GM19395 (cell line): Measurements from ENCODE around the gene PSPN.
"Not testable (repeated sequence)": the region's sequence is repeated elsewhere in the genome, so short reads cannot be mapped to it uniquely, and the experiment has no call there.

Experiments used
- ATAC-seq: cut with Tn5 transposase; IDR thresholded peaks from one replicate; pipeline ENCODE4 v1.9.1; 2021; ENCODE audit warnings: mild to moderate bottlenecking, moderate library complexity; ENCODE audit not compliant: unreplicated experiment

Gene PSPN

DNA sequence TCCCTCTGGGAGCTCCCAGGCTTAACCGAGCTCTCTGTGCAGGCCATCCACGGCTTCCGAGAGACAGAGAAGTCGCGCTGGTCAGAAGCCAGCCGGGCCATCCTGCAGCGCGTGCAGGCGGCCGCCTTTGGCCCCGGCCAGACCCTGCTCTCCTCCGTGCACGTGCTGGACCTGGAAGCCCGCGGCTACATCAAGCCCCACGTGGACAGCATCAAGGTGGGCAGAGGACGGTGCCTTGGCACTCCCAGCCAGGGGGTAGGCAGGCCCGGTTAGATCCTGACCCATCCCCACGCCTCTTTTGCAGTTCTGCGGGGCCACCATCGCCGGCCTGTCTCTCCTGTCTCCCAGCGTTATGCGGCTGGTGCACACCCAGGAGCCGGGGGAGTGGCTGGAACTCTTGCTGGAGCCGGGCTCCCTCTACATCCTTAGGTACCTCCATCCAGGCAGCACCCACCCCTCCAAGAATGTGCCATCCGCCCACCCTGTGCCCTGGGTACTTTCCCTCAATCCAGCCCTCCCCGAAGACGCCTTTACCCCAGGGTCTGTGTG is 1.5 kb downstream of the PSPN start:
- no peak for ATAC-seq

DNA sequence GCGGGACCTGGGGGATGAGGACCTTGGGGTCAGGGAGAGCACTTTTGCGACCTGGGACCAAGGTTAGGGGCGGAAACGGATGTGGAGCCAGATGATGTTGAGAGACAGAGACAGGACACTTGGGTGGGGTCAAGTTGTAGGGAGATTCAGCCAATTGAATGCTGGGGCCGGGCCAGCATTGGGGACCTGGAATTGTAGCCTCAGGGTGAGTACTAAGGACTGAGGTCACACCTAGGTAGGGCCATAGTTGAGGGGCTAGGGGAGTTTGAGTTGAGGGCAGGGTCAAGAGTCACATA is 2.0 kb downstream of the PSPN start:
- ATAC-seq = no peak

DNA sequence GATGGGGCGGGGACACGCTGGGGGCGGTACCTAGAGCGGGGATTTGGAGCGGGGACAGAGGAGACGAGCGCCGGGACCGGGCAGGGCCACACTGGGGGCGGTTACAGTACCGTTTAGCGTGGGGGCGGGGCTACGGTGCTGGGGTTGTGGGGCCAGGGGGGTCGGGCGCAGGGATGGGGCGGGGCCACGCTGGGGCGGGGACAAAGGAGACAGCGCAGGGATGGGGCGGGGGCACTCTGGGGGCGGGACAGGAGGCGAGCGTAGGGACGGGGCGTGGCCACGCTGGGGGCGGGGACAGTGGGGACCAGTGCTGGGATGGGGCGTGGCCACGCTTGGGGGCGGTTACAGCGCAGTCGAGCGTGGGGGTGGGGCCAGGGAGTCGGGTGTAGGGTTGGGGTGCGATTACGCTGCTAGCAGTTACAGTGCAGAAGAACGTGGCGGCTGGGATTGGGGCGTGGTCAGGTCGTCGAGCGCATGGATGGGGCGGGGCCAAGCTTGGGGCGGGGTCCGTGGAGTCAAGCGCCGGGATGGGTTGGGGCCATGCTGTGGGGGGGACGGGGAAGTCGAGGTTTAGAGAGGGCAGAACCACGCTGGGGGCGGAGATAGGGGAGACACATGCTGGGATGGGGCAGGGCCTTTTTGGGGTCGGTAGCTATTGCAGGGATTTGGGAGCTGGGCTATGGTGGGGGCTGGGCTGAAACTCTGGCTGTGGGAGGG is 2.5 kb downstream of the PSPN start:
- ATAC-seq = peak; percentile 51

DNA sequence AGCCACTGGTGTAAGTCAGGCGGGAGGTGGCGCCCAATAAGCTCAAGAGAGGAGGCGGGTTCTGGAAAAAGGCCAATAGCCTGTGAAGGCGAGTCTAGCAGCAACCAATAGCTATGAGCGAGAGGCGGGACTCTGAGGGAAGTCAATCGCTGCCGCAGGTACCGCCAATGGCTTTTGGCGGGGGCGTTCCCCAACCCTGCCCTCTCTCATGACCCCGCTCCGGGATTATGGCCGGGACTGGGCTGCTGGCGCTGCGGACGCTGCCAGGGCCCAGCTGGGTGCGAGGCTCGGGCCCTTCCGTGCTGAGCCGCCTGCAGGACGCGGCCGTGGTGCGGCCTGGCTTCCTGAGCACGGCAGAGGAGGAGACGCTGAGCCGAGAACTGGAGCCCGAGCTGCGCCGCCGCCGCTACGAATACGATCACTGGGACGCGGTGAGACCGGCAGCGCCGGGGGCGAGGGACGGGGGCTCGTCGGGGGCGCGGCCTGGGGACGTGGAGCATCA is 3.1 kb downstream of the PSPN start, which contains the start of gene ALKBH7:
Gene ALKBH7, plus strand, starts transcription at position 201 of the 502 bp plus-strand sequence. Its CDS starts 27 bp downstream, at position 228.
- peak; percentile 85 for ATAC-seq

DNA sequence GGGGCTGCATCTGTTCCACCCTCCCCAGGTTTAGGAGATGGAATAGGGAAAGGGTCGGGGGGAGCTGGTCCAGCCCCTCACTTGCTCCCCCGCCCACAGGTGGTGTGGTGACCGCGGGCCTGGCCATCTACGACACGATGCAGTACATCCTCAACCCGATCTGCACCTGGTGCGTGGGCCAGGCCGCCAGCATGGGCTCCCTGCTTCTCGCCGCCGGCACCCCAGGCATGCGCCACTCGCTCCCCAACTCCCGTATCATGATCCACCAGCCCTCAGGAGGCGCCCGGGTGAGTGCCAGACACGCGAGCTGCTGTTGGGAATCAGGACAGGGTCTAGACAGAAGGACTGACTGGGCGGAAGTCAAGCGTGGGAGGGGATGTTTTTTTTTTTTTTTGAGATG is 11.4 kb downstream of the PSPN start:
- ATAC-seq = no peak

DNA sequence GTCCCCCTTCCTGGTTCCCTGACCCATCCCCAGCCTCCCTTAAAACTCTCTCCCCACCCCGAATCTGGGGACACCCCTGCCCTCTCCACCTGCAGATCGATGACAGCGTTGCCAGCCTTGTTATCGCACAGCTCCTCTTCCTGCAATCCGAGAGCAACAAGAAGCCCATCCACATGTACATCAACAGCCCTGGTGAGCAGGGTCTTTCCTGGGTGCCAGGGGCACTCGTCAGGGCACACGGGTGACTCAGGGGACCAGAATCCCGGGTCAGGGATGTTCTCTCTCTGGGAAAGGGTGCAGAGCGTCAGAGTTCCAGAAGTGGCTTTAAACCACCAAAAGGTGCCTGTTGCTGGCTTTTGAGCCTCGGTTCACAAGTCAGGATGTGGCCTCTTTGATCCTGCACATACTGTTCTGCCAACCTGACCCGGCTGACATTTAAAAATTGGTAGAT is 13.4 kb downstream of the PSPN start:
- ATAC-seq = no peak

DNA sequence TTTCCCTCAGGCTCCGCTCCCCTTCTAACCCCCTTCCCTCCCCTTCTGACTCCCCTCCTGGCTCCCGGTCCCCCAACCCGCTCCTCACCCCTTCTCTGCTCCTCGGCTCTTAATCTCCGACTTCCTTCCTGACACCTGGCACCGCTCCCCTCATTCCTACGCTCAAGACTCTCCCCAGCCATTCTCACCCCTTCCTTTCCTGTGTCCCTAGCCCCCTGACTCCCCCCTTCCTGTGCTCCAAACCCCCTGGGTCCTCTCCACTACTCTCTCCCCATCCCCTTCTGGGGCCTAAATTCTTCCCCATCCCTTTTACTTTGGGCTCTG is 13.7 kb downstream of the PSPN start:
- no peak for ATAC-seq

DNA sequence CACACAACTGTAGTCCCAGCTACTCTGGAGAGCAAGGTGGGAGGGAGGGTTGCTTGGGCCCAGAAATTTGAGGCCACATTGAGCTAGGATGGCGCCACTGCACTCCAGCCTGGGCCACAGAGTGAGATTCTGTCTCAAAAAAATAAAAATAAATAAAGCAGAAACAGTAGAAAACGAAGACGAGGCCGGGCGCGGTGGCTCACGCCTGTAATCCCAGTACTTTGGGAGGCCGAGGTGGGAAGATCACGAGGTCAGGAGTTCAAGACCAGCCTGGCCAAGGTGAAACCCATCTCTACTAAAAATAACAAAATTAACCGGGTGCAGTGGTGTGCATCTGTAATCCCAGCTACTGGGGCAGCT is 14.9 kb downstream of the PSPN start:
- not testable (repeated sequence) for ATAC-seq

DNA sequence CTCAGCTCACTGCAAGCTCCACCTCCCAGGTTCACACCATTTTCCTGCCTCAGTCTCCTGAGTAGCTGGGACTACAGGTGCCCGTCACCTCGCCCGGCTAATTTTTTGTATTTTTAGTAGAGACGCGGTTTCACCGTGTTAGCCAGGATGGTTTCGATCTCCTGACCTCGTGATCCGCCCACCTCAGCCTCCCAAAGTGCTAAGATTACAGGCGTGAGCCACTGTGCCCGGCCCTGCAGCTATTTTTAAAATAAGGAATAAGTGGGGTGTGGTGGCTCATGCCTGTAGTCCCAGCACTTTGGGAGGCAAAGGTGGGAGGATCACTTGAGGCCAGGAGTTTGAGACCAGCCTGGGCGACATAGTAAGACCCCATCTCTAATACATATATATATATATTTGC is 15.3 kb downstream of the PSPN start:
- not testable (repeated sequence) for ATAC-seq

DNA sequence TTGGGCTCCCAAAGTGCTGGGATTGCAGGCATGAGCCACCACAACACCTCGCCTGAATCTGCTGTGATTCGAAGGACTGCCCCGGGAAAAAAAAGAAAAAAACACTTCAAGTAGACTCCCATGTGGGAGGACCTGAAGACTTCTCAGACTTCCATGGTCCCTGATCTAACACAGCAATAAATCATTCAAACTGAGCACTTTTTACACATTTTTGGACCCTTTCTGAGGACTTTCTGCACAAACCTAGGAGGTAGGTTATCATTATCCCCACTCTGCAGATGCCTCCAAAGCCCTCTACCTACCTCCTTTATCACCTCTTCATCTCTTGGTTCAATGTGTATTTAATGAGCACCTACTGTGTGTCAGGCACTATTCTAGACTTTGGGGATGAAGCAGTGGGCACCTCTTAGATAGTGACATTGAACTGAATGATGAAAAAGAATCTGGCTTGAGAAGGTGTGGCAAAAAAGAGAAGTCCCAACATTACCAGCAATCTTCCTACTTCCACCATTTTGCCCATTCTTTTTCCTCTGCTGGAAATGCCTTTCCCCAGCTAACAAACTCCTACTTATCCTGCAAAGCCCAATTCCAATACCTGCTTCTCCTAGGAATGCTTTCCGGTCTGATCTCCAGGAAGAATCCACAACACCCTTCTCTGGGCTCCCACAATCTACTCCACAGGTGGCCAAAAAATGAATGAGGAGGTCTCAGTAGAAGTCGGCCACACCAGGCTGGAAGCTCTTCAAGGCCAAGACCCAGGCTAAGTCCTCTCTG is 16.0 kb downstream of the PSPN start:
- no peak for ATAC-seq

DNA sequence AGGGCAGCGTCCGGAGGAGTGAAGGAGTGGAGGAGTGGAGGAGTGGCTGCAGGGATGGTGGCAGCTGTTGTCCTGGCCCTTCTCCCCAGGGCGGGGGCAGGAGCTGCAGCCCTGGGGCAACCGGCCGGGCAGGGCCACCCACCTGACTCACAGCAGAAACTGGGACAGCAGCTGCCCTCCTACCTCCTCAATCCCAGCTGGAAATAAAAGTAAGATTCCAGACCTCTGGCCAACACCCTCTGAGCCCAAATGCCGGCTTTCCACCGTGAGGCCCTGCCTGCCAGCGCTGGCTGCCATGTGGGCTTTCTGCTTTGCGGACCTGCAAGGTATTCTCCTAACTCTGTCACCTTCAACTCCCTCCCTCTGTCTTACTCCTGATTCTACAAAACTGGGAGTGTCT is 17.7 kb downstream of the PSPN start:
- ATAC-seq = no peak

DNA sequence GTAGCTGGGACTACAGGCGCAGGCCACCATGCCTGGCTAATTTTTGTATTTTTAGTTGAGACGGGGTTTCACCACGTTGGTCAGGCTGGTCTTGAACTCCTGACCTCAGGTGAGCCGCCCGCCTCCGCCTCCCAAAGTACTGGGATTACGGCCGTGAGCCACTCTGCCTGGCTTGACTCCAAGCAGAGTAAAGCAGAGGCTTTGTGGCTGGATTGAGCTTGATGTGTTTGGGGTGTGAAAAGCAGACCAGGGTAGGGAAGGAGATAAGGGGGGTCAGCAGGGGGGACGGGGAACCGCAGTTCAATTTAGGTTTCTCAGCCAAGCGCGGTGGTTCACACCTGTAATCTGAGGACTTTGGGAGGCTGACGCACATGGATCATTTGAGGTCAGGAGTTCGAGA is 18.6 kb downstream of the PSPN start:
- ATAC-seq = no peak

DNA sequence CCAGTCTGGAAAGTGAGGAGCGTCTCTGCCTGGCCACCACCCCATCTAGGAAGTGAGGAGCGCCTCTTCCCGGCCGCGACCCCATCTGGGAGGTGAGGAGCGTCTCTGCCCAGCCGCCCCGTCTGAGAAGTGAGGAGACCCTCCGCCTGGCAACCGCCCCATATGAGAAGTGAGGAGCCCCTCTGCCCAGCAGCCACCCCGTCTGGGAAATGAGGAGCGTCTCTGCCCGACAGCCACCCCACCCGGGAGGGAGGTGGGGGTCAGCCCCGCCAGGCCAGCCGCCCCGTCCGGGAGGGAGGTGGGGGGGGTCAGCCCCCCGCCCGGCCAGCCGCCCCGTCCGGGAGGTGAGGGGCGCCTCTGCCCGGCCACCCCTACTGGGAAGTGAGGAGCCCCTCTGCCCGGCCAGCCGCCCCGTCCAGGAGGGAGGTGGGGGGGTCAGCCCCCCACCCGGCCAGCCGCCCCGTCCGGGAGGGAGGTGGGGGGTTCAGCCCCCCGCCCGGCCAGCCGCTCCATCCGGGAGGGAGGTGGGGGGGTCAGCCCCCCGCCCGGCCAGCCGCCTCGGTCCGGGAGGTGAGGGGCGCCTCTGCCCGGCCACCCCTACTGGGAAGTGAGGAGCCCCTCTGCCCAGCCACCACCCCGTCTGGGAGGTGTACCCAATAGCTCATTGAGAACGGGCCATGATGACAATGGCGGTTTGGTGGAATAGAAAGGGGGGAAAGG is 20.3 kb downstream of the PSPN start:
- not testable (repeated sequence) for ATAC-seq

DNA sequence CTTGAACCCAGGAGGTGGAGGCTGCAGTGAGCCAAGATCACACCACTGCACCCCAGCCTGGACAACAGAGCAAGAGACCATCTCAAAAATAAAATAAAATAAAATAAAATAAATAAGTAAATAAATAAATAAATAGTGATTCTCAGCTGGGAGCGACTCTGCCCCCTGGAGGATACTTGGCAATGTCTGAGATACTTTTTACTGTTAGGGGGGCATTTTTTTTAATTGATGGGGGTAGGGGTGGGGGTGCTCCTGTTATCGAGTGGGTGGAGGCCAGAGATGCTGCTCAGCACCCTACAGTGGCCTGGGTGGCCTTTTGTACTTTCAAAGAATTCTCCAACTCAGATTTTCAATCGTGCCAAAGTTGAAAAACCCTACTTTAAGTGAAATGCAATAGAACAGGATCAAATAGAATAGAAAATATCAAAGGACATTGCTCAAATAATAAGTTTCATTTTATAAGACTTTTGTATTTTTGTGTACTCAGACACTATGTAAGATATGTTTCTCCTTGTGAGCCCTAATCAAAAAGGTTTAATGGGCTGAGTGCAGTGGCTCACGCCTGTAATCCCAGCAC is 21.5 kb downstream of the PSPN start:
- no peak for ATAC-seq

DNA sequence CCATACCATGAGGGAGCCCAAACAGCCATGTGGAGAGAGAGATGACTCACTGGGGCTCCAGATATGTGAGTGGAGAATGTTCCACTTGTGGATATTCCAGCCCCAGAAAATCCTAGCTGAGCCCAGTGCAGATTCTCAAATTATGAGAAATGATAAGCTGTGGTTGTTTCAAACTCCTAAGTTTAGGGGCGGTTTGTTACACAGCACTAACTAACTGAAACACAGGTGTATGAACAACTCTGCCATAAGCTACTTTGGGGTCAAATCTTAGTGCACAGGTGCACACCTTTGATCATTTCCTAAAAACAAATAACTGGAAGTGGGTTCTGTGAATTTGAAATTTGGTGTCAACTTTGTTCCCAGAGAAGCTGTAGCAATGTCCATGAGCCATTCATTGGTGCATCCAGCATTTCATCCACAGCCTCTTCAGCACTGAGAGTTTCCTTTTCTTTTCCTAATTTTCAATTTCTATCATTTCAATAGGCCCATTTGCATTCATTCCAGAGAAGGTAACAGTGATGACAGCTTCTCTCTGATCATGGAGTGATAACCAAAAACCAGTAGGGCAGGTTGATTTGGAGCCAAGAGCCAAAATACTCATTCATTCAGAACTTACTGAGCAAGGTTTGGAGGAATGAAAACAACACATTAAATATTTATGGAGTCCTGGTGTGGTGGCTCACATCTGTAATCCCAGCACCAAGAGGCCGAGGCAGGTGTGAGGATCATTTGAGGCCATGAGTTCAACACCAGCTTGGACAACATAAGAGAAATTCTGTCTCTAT is 23.2 kb downstream of the PSPN start:
- ATAC-seq = no peak

DNA sequence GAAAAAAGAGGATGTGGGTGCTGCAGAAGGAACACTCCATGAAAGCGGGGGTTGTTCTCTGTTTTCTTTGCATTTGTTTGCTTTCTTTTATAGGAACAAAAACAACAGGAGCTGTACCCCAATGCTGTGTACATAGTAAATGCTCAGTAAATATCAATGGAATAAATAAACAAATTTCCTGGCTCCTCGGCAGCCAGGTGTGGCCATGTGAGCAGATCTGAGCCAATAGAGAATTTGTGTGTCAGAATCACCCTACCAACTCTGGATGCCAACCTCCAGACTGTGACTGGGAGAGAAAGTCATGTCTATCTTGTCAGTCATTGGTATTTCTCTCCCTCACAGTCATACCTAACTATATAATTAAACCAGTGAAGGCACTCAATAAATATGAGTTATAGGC is 25.0 kb downstream of the PSPN start:
- no peak for ATAC-seq

DNA sequence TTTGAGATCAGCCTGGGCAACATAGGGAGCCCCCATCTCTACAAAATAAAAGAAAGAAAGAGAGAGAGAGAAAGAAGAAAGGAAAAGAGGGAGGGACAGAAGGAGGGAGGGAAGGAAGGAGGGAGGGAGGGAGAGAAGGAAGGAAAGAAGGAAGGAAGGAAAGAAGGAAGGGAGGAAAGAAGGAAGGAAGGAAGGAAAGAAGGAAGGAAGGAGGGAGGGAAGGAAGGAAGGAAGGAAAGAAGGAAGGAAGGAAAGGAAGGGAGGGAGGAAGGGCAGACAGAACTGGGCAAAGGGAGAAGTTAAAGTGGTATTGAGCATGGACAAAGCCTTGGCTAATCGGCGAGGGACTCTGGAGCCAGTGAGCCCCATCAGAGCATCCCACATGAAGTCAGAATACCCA is 26.5 kb downstream of the PSPN start:
- not testable (repeated sequence) for ATAC-seq

DNA sequence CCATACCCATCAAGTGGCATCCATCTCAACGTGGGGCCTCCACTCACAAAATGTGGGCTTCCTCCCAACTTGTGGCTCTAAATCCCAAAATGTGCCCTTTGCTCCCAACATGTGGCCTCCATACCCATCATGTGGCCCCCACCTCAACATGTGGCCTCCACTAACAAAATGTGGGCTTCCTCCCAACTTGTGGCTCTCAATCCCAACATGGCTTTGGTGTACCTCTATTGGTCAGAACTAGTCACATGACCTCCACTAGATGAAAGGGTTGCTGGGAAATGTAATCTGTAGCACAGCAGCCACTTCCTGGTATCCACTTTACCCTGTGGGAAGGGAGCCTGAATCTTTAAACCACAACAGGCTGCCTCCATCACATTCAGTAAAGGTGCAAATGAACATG is 32.3 kb downstream of the PSPN start:
- ATAC-seq = no peak

DNA sequence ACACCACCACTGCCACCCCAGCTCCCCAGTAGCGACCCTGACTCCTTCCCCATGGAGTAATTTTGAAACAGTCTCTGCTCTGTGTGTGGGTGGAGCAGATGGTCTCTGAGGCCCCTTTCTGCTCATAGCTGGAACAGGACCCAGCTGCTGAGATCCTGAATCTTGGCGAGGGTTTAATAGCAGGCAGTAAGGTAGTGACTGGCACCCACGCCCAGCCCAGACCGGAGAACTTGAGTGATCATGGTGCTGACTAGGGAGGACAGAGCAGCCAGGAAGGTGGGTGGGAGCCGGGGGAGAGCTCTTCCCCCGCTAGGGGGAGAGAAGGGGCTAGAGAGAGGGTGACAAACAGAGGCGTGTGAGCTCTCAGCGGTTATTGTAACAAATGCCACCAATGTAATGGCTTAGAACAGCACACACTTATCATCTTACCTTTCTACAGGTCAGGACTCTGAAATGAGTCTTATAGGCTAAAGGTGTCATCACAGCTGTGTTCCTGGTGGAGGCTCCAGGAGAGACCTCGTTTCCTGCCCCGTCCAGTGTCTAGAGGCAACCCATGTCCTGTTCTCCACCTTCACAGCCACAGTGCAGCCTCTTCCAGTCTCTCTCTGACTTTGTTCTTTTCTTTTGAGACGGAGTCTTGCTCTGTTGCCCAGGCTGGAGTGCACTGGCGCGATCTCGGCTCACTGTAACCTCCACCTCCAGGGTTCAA is 35.1 kb downstream of the PSPN start:
- no peak for ATAC-seq
